MCF 10A (cell line): ENCODE results near the gene MS4A10. TPM values are rescaled to one million over a fixed set of nuclear protein-coding genes. Genes with fewer than 3 reads are reported as not detected.

ENCODE experiments used
- BruUV-seq: library from RNA; stranded (reverse); fragments of 400-500 nt; replicated peaks from 2 replicates; lab custom pipeline; 2021; lab: Mats Ljungman, UMichigan
- CTCF ChIA-PET: fragments of 300-600 bp; sonication (Branson Sonifier 250); formaldehyde crosslinking; extraction: SDS; loops from one replicate; lab custom pipeline; 2021; ENCODE audit warnings: antibody characterized with exemption, inconsistent platforms; lab: Yijun Ruan, JAX
- POLR2A ChIA-PET: fragments of 300-600, 350-650 bp; sonication (Branson Sonifier 250); formaldehyde crosslinking; extraction: SDS; loops from one replicate; lab custom pipeline; 2020; ENCODE audit warnings: antibody characterized with exemption, inconsistent platforms; lab: Yijun Ruan, JAX
- DNase-seq: peaks from one replicate; pipeline ENCODE4 v3.0.0-alpha.2; 2018; ENCODE audit not compliant: unreplicated experiment
- H3K27ac Mint-ChIP-seq: one replicate; pipeline ENCODE4 v1.8.0; 2022; ENCODE audit warnings: mild to moderate bottlenecking, low read depth, mixed read lengths; ENCODE audit not compliant: unreplicated experiment
- H3K27me3 Mint-ChIP-seq: one replicate; pipeline ENCODE4 v1.8.0; 2022; ENCODE audit warnings: mixed read lengths; ENCODE audit not compliant: insufficient read depth, unreplicated experiment
- H3K36me3 Mint-ChIP-seq: one replicate; pipeline ENCODE4 v1.8.0; 2022; ENCODE audit warnings: mild to moderate bottlenecking, moderate library complexity, mixed read lengths; ENCODE audit not compliant: insufficient read depth, unreplicated experiment
- H3K4me1 Mint-ChIP-seq: one replicate; pipeline ENCODE4 v1.8.0; 2022; ENCODE audit warnings: mixed read lengths; ENCODE audit not compliant: insufficient read depth, unreplicated experiment
- H3K4me3 Mint-ChIP-seq: one replicate; pipeline ENCODE4 v1.8.0; 2022; ENCODE audit warnings: mild to moderate bottlenecking, moderate library complexity, mixed read lengths; ENCODE audit not compliant: unreplicated experiment
- H3K9me3 Mint-ChIP-seq: one replicate; pipeline ENCODE4 v1.8.0; 2022; ENCODE audit warnings: mixed read lengths; ENCODE audit not compliant: unreplicated experiment
- intact Hi-C: fragments of 100-400 bp; cut with micrococcal nuclease; formaldehyde crosslinking; loops from 2 replicates; pipeline ENCODE4 v1.14.1; 2022
- total RNA-seq: library from RNA; stranded (reverse); gene quantifications from 2 replicates; pipeline ENCODE4 v1.2.3, GENCODE V29; 2022
- TF ChIP-seq, protein P1 (sequence below): fragments of 200-600 bp; IDR thresholded peaks from one replicate; pipeline ENCODE4 v1.8.0; 2022; ENCODE audit warnings: antibody characterized with exemption, mild to moderate bottlenecking; ENCODE audit not compliant: unreplicated experiment

Gene MS4A10
- total RNA-seq, 1 experiment from 2014 or later: not detected

DNA sequence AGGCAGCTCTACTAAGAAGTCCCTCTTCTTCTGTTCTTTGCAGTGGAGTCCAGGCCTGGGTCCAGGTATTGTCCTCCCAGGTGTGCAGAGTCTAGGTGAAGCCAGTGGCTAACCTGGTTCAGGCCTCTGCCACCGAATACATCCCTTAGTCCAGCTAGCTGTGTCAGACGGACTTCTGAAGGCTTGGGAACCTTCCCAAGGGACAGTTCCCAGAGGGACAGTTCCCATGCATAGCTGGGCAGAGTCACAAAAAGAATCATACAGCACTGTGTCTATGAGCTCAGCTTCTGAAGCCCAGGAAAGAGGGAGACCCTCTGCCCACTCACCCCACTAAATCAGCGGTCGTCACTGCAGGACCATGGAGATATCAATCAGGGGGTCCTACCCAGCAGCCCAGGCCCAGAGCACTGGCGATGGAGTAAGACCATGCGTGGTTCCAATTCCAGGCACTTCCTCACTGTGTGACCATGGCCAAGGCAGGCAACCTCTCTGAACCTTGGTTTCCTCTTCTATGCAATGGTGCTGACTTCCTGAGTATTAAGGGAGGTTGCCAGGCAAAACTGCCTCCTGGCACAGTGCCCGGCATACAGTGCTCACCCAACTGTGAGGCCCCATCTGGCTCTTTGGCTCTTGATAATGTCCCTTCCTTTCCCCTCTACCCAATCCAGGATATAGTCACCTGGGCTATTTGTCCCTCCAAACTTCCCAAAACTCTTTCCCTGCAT lies 3.4 kb downstream of the MS4A10 start:
- CTCF ChIA-PET: interaction anchor here (0.6 to 1.3 kb wide), 2 partner anchors 13 to 1350 kb away, joined by 3 to 4 read pairs; no protein-coding TSS in a partner anchor
- no peak overlapping the region for H3K27ac Mint-ChIP-seq
- no peaks in the 10 kb centered on the region for H3K36me3 Mint-ChIP-seq
- H3K9me3 Mint-ChIP-seq: no peaks in the 10 kb centered on the region
- H3K4me3 Mint-ChIP-seq: no peak overlapping the region
- POLR2A ChIA-PET: no interaction called here
- TF ChIP-seq, protein P1, sequence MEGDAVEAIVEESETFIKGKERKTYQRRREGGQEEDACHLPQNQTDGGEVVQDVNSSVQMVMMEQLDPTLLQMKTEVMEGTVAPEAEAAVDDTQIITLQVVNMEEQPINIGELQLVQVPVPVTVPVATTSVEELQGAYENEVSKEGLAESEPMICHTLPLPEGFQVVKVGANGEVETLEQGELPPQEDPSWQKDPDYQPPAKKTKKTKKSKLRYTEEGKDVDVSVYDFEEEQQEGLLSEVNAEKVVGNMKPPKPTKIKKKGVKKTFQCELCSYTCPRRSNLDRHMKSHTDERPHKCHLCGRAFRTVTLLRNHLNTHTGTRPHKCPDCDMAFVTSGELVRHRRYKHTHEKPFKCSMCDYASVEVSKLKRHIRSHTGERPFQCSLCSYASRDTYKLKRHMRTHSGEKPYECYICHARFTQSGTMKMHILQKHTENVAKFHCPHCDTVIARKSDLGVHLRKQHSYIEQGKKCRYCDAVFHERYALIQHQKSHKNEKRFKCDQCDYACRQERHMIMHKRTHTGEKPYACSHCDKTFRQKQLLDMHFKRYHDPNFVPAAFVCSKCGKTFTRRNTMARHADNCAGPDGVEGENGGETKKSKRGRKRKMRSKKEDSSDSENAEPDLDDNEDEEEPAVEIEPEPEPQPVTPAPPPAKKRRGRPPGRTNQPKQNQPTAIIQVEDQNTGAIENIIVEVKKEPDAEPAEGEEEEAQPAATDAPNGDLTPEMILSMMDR: no peak
- intact Hi-C loops: no loop called here
- no peaks in the 10 kb centered on the region for H3K4me1 Mint-ChIP-seq
- no peak for DNase-seq
- no TSS peak for BruUV-seq
- peaks cover 24% of the 10 kb centered on the region for H3K27me3 Mint-ChIP-seq

DNA sequence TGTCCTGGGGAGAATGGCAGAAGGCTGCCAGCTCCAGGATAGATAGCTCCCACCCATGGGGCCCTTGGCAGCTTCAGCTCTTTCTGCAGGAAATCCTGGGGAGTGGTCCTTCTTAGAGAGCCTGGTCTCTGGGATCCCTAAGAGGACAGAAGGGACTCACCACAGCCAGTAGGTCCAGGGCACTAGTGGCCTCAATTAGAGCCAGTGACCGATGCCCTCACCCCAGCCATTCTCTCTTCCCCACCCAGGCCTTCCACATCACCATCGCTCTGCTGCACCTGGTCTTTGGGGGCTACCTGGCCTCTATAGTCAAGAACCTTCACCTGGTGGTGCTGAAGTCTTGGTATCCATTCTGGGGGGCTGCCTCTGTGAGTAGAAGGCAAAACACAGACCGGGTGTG lies 5.6 kb downstream of the MS4A10 start:
- no TSS peak for BruUV-seq
- peaks cover 25% of the 10 kb centered on the region for H3K27me3 Mint-ChIP-seq
- intact Hi-C loops: no loop called here
- H3K4me3 Mint-ChIP-seq: no peak overlapping the region
- no peak for DNase-seq
- H3K27ac Mint-ChIP-seq: no peak overlapping the region
- ChIA-PET CTCF (no interaction called here), POLR2A (no interaction called here)
- TF ChIP-seq, protein P1: no peak
- H3K36me3 Mint-ChIP-seq: no peaks in the 10 kb centered on the region
- no peaks in the 10 kb centered on the region for H3K9me3 Mint-ChIP-seq
- no peaks in the 10 kb centered on the region for H3K4me1 Mint-ChIP-seq

DNA sequence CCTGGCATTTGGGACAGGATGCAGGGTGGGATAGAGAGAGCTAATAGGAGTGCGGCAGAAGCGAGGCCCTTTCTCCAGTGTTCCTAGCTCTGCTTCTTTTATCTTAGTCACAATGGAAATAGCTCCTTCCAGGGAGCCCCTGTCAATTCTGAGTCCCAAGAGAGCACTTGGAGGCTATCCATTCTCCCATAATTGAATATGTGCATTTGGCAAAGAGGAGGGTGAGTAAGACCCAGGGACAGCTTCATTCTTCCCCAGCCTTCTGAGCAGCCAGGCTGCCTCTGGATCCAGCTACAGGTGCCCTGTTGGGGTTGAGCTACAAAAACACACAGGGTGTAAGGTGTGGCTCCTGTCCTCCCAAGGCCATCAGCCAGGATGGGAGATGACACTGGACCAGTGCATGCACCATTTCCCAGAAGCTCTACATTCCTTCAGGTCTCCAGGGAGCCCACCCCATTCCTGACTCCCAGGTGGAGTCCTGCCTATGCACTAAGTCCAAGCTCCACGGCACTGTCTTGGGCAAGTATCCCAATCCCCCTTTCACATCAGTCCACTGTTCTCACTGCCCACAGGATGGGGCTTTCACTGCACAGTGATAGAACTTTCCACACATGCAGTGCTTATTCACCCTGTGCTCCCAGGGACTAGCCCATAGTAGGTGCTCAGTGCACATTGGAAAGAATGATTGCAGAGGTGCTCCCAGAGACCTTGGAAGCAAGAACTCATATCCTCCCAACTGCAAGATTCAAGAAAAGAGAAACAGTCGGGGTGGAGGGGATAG lies 6.2 kb downstream of the MS4A10 start:
- H3K4me1 Mint-ChIP-seq: no peaks in the 10 kb centered on the region
- TF ChIP-seq, protein P1: no peak
- no peak for DNase-seq
- no peak overlapping the region for H3K4me3 Mint-ChIP-seq
- H3K27me3 Mint-ChIP-seq: peaks cover 25% of the 10 kb centered on the region
- H3K27ac Mint-ChIP-seq: no peak overlapping the region
- CTCF ChIA-PET: no interaction called here
- no peaks in the 10 kb centered on the region for H3K9me3 Mint-ChIP-seq
- POLR2A ChIA-PET: interaction anchor here (0.7 kb wide), 1 partner anchor 29 kb away, joined by 4 read pairs; no protein-coding TSS in a partner anchor
- intact Hi-C loops: no loop called here
- BruUV-seq: no TSS peak
- no peaks in the 10 kb centered on the region for H3K36me3 Mint-ChIP-seq

DNA sequence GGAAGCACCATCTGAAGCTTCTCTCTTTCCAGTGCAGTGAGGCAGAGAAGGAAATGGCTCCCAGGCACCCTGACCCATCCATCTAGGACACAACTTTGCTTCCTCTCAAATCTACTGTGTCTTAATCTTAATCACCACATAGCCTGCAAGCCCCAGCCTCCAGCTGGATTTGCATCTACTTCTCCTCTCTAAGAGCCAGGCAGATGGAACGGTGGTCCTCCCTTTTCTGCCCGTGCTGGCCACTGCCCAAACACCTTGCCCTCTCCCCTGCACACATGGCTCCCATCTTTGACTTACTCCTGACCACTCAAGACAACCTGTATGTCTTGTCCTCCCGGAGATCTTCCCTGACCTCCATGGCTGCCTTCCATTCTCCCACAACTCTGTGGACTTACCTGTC lies 7.4 kb downstream of the MS4A10 start:
- no peak overlapping the region for H3K27ac Mint-ChIP-seq
- TF ChIP-seq, protein P1: no peak
- intact Hi-C loops: no loop called here
- no peaks in the 10 kb centered on the region for H3K4me1 Mint-ChIP-seq
- no peaks in the 10 kb centered on the region for H3K9me3 Mint-ChIP-seq
- no peaks in the 10 kb centered on the region for H3K36me3 Mint-ChIP-seq
- ChIA-PET POLR2A (no interaction called here), CTCF (interaction anchor here (1.1 kb wide), 1 partner anchor 17 kb away, joined by 3 read pairs; no protein-coding TSS in a partner anchor)
- H3K27me3 Mint-ChIP-seq: peaks cover 25% of the 10 kb centered on the region
- no TSS peak for BruUV-seq
- no peak for DNase-seq
- H3K4me3 Mint-ChIP-seq: no peak overlapping the region
